ENCODE data around the gene CASTOR1.

DNA sequence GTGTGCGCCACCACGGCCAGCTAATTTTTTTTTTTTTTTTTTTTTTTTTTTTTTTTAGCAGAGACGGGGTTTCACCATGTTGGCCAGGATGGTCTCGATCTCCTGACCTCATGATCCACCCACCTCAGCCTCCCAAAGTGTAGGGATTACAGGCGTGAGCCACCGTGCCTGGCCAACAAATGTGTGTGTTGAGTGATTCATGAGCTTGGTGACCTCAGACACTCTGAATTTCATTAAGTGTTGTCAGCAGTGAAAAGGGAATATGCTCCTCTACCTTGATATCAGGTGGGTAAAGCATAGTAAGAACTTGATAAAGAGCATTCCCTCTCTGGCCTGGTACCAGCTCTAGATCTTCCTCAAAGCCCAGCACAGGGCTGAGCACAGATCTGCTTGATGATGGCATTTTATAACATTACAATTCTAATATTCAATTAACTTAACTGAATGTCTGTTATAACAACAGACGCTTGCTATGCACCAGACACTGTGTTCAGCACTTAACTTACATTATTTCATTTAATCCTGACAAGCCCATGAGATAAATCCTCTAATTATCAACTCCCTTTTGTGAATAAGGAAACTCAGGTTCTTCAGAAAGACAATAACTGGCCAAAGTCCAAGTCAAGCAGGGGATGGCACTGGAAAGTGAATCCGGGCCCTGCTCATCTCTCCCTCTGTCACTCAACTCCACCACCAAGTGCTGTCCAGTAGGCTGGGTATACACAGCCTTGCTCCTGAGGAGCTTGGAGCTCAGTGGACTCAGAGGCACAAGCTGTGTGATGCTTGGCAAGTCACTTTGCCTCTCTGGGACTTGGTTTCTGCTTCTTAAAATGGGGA is 24.4 kb upstream of the CASTOR1 start:
- TF ChIP-seq, protein P1, sequence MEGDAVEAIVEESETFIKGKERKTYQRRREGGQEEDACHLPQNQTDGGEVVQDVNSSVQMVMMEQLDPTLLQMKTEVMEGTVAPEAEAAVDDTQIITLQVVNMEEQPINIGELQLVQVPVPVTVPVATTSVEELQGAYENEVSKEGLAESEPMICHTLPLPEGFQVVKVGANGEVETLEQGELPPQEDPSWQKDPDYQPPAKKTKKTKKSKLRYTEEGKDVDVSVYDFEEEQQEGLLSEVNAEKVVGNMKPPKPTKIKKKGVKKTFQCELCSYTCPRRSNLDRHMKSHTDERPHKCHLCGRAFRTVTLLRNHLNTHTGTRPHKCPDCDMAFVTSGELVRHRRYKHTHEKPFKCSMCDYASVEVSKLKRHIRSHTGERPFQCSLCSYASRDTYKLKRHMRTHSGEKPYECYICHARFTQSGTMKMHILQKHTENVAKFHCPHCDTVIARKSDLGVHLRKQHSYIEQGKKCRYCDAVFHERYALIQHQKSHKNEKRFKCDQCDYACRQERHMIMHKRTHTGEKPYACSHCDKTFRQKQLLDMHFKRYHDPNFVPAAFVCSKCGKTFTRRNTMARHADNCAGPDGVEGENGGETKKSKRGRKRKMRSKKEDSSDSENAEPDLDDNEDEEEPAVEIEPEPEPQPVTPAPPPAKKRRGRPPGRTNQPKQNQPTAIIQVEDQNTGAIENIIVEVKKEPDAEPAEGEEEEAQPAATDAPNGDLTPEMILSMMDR (IDR thresholded peaks at IDR 0.05; ENCODE audit: insufficient read depth, low read length, poor library complexity, severe bottlenecking), result no peak
- TF ChIP-seq EZH2phosphoT487 (conservative IDR thresholded peaks at IDR 0.05; ENCODE audit: low read length), result no peak

Measured in SU-DHL-6 (cell line).